ENCODE data around the gene USP9X.
A peak's percentile ranks its signal among the peaks of the same experiment; 100 is the strongest.
"Not testable (repeated sequence)": the region's sequence is repeated elsewhere in the genome, so short reads cannot be mapped to it uniquely, and the experiment has no call there.

The USP9X gene

DNA sequence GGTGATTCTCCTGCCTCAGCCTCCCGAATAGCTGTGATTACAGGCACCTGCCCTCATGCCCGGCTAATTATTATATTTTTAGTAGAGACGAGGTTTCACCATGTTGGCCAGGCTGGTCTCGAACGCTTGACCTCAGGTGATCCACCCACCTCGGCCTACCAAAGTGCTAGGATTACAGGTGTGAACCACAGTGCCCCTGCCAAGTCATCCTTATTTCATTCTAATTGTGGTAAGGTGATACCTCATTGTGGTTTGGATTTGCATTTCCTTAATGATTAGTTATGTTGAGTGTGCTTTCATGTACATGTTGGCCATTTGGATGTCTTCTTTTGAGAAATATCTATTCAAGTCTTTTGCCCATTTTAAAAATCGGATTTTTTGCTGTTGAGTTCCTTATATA is 93.0 kb downstream of the USP9X start:
- DNase-seq (ENCODE audit: low read depth in 1 of 2, low spot score in 1 of 2), result no peak

DNA sequence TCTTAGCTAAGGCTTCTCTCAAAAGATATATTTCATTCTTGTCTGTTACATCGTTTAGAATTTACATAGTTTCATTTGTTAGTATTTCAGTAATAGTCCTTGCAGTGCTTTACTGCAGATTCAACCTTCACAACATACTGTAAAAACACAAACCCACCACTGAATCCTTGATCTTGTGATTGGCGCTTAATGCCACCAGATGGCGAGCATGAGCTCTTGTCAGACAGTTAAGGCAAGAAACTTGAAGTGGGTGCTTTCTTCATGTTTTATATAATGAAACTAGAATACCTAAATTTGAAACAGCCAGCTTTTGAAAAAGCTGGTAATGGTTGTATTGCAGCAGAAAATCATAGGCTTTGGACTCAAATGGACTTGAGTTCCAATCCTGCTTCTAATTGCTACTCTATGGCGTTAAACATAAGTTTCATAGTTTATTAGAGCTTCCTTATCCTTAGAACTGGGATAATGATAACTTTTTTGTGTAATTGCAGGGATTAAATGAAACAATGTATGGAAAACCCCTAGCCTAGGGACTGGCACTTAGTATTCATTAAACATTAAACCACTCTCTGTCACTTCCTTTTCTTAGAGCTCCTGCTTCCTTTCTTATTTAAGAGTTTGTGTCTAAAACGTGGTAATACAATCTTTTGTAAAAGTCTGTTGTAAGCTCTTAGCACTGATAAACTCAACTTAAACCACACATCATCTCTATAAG is 95.1 kb downstream of the USP9X start:
- DNase-seq (ENCODE audit: low read depth in 1 of 2, low spot score in 1 of 2), result peak in 1 of 2 donors; percentile 19

DNA sequence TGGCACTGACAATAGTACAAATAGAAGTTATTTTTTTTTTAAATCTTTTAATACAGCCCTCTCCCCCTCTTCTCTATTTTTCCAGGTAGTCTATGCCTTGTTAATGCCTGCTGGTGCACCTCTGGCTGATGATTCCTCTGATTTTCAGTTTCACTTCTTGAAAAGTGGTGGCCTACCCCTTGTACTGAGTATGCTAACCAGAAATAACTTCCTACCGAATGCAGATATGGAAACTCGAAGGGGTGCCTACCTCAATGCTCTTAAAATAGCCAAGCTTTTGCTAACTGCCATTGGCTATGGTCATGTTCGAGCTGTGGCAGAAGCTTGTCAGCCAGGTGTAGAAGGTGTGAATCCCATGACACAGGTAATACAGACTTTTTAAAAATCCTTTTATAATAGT is 99.1 kb downstream of the USP9X start:
- no peak for DNase-seq (ENCODE audit: low read depth in 1 of 2, low spot score in 1 of 2)

- not testable (repeated sequence) for DNase-seq (ENCODE audit: low read depth in 1 of 2, low spot score in 1 of 2)
Observed at GRCh38 chrX:41186946-41187345, 101.7 kb downstream of the USP9X start.

- no peak for DNase-seq (ENCODE audit: low read depth in 1 of 2, low spot score in 1 of 2)
Observed at GRCh38 chrX:41189156-41189555, 103.9 kb downstream of the USP9X start.

DNA sequence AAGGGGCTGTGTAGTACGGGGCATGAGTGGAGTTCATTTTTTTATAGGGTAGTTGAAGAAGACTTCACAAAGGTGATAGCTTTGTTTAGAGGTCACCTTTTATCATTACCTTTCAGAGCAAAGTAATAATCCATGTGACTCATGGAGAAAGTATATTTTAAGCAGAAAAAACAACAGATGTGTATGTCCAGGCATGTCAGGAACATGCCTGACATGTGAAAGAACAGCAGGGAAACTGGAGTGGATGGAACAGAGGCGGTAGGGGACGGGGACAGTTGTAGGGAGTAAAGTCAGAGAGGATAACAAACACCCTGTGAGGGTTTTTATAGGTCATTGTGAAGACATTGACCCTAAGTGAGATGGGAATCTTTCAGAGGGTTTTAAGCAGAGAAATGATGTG is 107.6 kb downstream of the USP9X start:
- no peak for DNase-seq (ENCODE audit: low read depth in 1 of 2, low spot score in 1 of 2)

DNA sequence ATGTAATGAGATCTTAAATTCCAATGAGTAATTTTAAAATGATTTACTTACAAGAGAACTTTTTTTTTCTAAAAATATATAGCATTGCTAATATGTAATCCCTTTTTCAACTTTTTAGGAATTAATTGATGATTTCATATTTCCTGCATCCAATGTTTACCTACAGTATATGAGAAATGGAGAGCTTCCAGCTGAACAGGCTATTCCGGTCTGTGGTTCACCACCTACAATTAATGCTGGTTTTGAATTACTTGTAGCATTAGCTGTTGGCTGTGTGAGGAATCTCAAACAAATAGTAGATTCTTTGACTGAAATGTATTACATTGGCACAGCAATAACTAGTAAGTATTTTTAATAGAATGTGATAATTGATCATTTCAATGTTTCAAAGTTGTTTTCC is 113.2 kb downstream of the USP9X start:
- DNase-seq (ENCODE audit: low read depth in 1 of 2, low spot score in 1 of 2), result no peak

- DNase-seq (ENCODE audit: low read depth in 1 of 2, low spot score in 1 of 2), result no peak
Observed at GRCh38 chrX:41200785-41201184, 115.5 kb downstream of the USP9X start.

DNA sequence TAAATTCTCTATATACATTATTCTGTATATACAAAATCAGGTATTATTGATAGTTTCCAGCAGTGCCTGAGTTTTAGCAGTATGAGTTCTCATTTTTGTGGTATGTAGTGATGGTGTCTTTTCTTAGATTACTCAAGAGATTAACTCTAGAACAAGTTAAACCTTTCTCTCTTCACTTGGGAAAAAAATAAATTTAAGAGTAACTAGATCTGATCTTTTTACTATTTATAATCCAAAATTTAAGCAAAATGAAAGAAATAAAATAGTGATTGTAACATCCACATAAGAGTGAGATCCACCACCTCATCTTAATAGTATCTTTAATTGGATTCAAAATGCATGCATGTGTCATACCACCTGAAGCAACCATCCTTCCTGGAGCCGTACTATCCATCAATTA is 124.6 kb downstream of the USP9X start:
- no peak for DNase-seq (ENCODE audit: low read depth in 1 of 2, low spot score in 1 of 2)

- DNase-seq (ENCODE audit: low read depth in 1 of 2, low spot score in 1 of 2), result no peak
Observed at GRCh38 chrX:41224605-41225004, 139.4 kb downstream of the USP9X start.

GRCh38 chrX:41233988-41234387 is 148.7 kb downstream of the USP9X start:
- DNase-seq (ENCODE audit: low read depth in 1 of 2, low spot score in 1 of 2), result no peak

GRCh38 chrX:41234471-41234870 is 149.2 kb downstream of the USP9X start:
- DNase-seq (ENCODE audit: low read depth in 1 of 2, low spot score in 1 of 2), result not testable (repeated sequence)

GRCh38 chrX:41234962-41235361 is 149.7 kb downstream of the USP9X start:
- DNase-seq (ENCODE audit: low read depth in 1 of 2, low spot score in 1 of 2), result no peak

DNA sequence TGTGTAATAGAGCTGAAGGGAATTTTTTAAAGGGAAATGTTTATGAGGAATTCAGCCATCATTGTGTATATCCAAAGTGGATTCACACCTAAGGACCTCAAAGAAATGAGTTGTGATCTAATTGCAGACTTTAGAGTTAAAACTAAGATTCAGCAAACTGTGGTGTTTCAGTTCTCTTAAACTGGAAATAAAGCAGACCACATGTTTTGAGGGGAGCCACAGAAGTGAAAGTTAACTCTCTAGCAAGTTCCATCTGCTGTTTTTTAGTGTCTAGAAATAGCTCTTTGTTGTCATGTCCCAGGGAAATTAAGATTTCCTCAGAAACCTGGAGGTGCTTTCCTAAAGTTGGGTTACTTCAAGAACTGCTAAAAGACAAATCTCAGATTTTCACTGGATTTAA is 151.4 kb downstream of the USP9X start:
- DNase-seq (ENCODE audit: low read depth in 1 of 2, low spot score in 1 of 2), result no peak

GRCh38 chrX:41240509-41240908 is 155.3 kb downstream of the USP9X start:
- no peak for DNase-seq (ENCODE audit: low read depth in 1 of 2, low spot score in 1 of 2)

DNA sequence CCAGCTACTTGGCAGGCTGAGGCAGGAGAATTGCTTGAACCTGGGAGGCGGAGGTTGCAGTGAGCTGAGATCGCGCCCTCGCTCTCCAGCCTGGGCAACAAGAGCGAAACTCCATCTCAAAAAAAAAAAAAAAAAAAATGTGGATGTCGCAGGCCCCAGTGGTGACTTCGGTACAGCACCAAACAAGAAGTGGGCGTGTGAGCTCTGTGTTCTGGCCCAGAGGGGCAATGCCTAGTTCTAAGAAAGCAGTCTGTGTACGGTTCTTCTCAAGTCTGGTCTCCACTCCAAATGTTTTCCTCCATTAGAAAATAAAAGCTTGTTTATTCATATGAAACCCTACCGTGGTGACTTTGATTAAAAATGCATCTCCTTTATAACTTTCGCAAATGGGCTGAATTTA is 156.7 kb downstream of the USP9X start:
- no peak for DNase-seq (ENCODE audit: low read depth in 1 of 2, low spot score in 1 of 2)

DNA sequence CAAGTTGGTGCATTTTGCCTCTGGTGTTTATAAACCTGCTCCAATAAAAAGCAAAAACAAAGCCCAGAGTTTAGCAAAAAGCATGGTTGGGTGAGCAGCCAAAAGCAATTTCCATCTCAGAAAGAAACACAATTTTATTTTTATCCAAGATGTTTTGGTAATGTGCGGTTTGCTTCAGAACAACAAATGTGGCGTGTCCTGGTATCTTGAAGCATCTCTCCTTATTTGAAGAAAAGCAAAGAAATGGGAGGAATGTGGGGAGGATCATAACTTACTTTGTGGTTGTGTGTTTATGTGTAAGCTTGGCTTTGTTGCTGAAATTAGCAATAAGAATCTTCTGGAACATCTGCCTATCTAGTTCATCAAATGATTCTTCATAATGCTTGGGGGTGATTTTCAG is 160.4 kb downstream of the USP9X start:
- no peak for DNase-seq (ENCODE audit: low read depth in 1 of 2, low spot score in 1 of 2)

- DNase-seq (ENCODE audit: low read depth in 1 of 2, low spot score in 1 of 2), result no peak
Observed at GRCh38 chrX:41250867-41251266, 165.6 kb downstream of the USP9X start.

DNA sequence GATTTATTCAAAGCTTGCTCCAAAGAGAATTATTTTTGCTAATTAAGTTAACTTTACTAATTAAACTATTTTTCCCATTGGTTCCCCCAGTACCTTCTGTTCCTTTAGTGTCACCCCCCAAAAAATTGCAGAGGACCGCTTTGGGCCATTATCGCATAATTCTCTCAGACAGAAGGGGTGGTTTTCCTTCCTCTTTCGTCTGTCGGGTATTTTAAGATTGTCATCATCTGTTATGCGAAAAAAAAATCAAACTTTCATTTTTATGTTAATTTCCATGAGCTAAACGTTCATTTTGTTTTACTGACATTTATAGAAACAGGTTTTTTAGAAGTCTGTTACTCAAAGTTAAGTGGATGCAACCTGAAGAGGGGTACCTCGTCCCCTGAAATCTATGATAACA is 172.6 kb downstream of the USP9X start:
- DNase-seq (ENCODE audit: low read depth in 1 of 2, low spot score in 1 of 2), result no peak

GRCh38 chrX:41258226-41258625 is 173.0 kb downstream of the USP9X start:
- DNase-seq (ENCODE audit: low read depth in 1 of 2, low spot score in 1 of 2), result no peak

GRCh38 chrX:41258871-41259270 is 173.6 kb downstream of the USP9X start:
- no peak for DNase-seq (ENCODE audit: low read depth in 1 of 2, low spot score in 1 of 2)

GRCh38 chrX:41259516-41259915 is 174.3 kb downstream of the USP9X start:
- no peak for DNase-seq (ENCODE audit: low read depth in 1 of 2, low spot score in 1 of 2)

GRCh38 chrX:41265615-41266014 is 180.4 kb downstream of the USP9X start:
- DNase-seq (ENCODE audit: low read depth in 1 of 2, low spot score in 1 of 2), result peak in 1 of 2 donors; percentile 49

Measured in activated CD4-positive, alpha-beta T cell treated with anti-CD3 and anti-CD28 coated beads, Interleukin-2, amount 50 U/mL, for 24 hours (primary cell).